ENCODE measurements around the gene LAMC1.
A peak's percentile ranks its signal among the peaks of the same experiment; 100 is the strongest.

The LAMC1 gene

DNA sequence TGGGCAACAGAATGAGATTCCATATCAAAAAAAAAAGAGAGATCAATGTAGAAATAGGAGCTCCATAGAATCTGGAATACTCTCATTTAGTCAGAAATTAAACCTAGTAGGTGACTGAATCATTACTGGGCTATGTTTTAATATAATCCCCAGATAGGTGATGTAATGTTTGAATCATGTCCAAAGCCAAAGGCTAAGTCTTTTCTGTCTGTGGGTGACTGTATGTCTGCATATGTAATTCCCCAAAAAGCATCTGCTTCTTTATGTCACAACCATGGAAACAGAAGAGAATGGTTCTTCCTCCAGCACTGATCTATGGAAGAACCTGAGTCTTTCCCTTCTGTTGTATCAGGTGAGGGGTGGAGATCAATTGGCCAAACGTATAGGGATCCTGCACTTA lies 168.6 kb downstream of the LAMC1 start:
- DNase-seq (ENCODE audit: low read depth in 2 of 2), result peak; percentile 81 to 82

DNA sequence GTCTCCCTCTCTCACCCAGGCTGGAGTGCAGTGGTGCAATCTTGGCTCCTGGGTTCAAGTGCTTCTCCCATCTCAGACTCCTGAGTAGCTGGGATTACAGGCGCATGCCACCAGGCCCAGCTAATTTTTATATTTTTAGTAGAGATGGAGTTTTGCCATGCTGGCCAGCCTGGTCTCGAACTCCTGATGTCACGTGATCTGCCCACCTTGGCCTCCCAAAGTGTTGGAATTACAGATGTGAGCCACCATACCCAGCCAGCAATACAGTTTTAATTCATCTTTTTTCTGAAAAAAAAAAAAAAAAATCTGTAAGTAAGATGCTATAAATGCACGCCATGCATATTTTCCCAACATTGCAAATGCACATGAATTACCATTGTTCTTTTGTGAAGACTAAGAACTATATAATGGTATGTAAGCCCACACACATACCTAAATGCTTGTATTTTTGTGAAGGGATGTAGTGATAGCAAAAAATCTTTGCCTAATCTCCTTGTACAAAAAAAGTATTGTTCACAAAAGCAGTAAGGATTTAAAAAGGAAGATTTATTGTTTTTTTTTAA lies 170.8 kb downstream of the LAMC1 start:
- DNase-seq (ENCODE audit: low read depth in 2 of 2), result no peak

DNA sequence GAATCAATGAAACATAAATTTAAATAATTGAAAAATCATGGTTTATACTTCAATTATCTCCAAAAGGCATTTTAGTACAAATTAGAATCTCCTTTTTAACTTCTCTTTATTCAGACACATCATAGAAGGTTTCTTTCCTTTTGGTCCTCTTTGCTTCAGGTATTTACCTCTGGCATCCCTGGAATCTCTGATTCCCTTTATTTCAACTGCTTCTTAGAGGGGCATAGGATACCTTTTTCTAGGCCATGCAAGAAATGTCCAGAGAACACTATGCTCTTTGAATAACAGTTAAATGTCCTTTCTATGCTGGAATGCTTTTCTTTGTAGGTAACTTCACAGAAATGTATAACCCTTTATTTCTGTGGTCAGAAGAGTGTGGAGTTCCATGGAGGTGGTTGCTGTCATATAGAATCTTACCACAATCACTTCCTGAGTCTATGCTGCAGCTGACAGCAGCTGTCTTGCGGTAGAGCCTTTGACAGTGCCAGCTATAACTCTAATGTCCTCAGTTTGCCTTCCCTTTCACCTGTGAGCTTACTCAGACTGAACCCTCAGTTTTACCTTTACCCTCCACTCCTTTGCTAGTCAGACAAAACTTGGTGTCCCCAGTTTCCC lies 171.4 kb downstream of the LAMC1 start:
- DNase-seq (ENCODE audit: low read depth in 2 of 2), result no peak

GRCh38 chr1:183195142-183195574 lies 171.9 kb downstream of the LAMC1 start:
- no peak for DNase-seq (ENCODE audit: low read depth in 2 of 2)
